SK-N-SH treated with all-trans-retinoic acid at 6 μM for 48 hours (cell line): ENCODE results near the gene OR6C6.

Source experiments
- ATAC-seq: fragments of 200-7000 bp; cut with Tn5 transposase; 3 replicates; pipeline ENCODE4 v1.9.1; 2020; ENCODE audit warnings: mild to moderate bottlenecking, moderate library complexity
- CSDC2 ChIP-seq: fragments of 250-450 bp; sonication (Bioruptor Pico); IDR thresholded peaks from 2 replicates; pipeline ENCODE4 v1.5.0; 2020; ENCODE audit warnings: mild to moderate bottlenecking, moderate library complexity
- GLIS3 ChIP-seq: fragments of 250-450 bp; sonication (Bioruptor Pico); IDR thresholded peaks from 2 replicates; pipeline ENCODE4 v1.5.0; 2020; ENCODE audit warnings: mild to moderate bottlenecking, moderate library complexity
- PATZ1 ChIP-seq: fragments of 250-450 bp; sonication (Bioruptor Pico); IDR thresholded peaks from 2 replicates; pipeline ENCODE4 v1.8.0; 2020; ENCODE audit warnings: mild to moderate bottlenecking, moderate library complexity, borderline replicate concordance
- POU6F1 ChIP-seq: fragments of 250-450 bp; sonication (Bioruptor Pico); IDR thresholded peaks from 2 replicates; pipeline ENCODE4 v1.8.0; 2021; ENCODE audit warnings: low read depth, mild to moderate bottlenecking, moderate library complexity, borderline replicate concordance
- PPARA ChIP-seq: fragments of 250-450 bp; sonication (Bioruptor Pico); IDR thresholded peaks from 2 replicates; pipeline ENCODE4 v1.5.0; 2020; ENCODE audit warnings: mild to moderate bottlenecking, borderline replicate concordance
- RARB ChIP-seq: fragments of 250-450 bp; sonication (Bioruptor Pico); IDR thresholded peaks from 2 replicates; pipeline ENCODE4 v1.8.0; 2021; ENCODE audit warnings: mild to moderate bottlenecking, moderate library complexity
- TCF4 ChIP-seq: fragments of 250-450 bp; sonication (Bioruptor Pico); IDR thresholded peaks from 2 replicates; pipeline ENCODE4 v1.8.0; 2021; ENCODE audit warnings: mild to moderate bottlenecking, moderate library complexity, borderline replicate concordance
- TOX ChIP-seq: fragments of 250-450 bp; sonication (Bioruptor Pico); IDR thresholded peaks from 2 replicates; pipeline ENCODE4 v1.8.0; 2021; ENCODE audit warnings: mild to moderate bottlenecking, moderate library complexity, borderline replicate concordance
- ZFP3 ChIP-seq: fragments of 250-450 bp; sonication (Bioruptor Pico); IDR thresholded peaks from 2 replicates; pipeline ENCODE4 v1.5.0; 2020; ENCODE audit warnings: mild to moderate bottlenecking, moderate library complexity
- ZFP30 ChIP-seq: fragments of 450-650 bp; formaldehyde crosslinking; IDR thresholded peaks from 2 replicates; pipeline ENCODE4 v1.5.0; 2022; ENCODE audit warnings: mild to moderate bottlenecking, moderate library complexity
- ZNF565 ChIP-seq: fragments of 450-650 bp; formaldehyde crosslinking; conservative IDR thresholded peaks from 2 replicates; pipeline ENCODE4 v1.5.0; 2020; ENCODE audit warnings: low read depth, mild to moderate bottlenecking, moderate library complexity
- ZNF70 ChIP-seq: fragments of 450-650 bp; formaldehyde crosslinking; IDR thresholded peaks from 2 replicates; pipeline ENCODE4 v1.5.0; 2020; ENCODE audit warnings: mild to moderate bottlenecking, moderate library complexity
- ZNF8 ChIP-seq: fragments of 450-650 bp; formaldehyde crosslinking; IDR thresholded peaks from 2 replicates; pipeline ENCODE4 v1.5.0; 2020; ENCODE audit warnings: mild to moderate bottlenecking, moderate library complexity

Gene OR6C6

GRCh38 chr12:55244309-55244708 lies 52.1 kb downstream of the OR6C6 start, which contains the start of gene OR6C74:
Gene OR6C74, plus strand, starts transcription at chr12:55244609. Its CDS starts 2,679 bp downstream, at chr12:55247288.
- ATAC-seq = no peak
- TF ChIP-seq TOX (CRISPR knock-in tag) (no peak), PPARA (CRISPR knock-in tag) (no peak), POU6F1 (CRISPR knock-in tag) (no peak), RARB (CRISPR knock-in tag) (no peak), ZNF70 (CRISPR knock-in tag) (no peak), ZNF565 (CRISPR knock-in tag) (no peak), CSDC2 (CRISPR knock-in tag) (no peak), PATZ1 (CRISPR knock-in tag) (no peak), ZFP30 (no peak), ZNF8 (CRISPR knock-in tag) (no peak), ZFP3 (CRISPR knock-in tag) (no peak), GLIS3 (no peak), TCF4 (CRISPR knock-in tag) (no peak)
- TF ChIP-seq, all 23 proteins: peak for 0
